DND-41 (cell line): ENCODE results near the gene FLNB.

Experiments used
- EZH2 ChIP-seq: IDR thresholded peaks from 3 replicates; pipeline ENCODE4 v1.6.1; 2012; ENCODE audit warnings: borderline replicate concordance, low read depth, mild to moderate bottlenecking, moderate library complexity, low read length, inconsistent platforms; ENCODE audit not compliant: severe bottlenecking
- TF ChIP-seq, protein P1 (sequence below): IDR thresholded peaks from 2 replicates; pipeline ENCODE4 v1.5.1; 2012; ENCODE audit warnings: borderline replicate concordance, low read length, moderate library complexity, mild to moderate bottlenecking; ENCODE audit not compliant: poor library complexity, severe bottlenecking; ENCODE audit errors: extremely low read depth

GRCh38 chr3:58141766-58142345, 133.6 kb downstream of the FLNB start:
- TF ChIP-seq, protein P1, sequence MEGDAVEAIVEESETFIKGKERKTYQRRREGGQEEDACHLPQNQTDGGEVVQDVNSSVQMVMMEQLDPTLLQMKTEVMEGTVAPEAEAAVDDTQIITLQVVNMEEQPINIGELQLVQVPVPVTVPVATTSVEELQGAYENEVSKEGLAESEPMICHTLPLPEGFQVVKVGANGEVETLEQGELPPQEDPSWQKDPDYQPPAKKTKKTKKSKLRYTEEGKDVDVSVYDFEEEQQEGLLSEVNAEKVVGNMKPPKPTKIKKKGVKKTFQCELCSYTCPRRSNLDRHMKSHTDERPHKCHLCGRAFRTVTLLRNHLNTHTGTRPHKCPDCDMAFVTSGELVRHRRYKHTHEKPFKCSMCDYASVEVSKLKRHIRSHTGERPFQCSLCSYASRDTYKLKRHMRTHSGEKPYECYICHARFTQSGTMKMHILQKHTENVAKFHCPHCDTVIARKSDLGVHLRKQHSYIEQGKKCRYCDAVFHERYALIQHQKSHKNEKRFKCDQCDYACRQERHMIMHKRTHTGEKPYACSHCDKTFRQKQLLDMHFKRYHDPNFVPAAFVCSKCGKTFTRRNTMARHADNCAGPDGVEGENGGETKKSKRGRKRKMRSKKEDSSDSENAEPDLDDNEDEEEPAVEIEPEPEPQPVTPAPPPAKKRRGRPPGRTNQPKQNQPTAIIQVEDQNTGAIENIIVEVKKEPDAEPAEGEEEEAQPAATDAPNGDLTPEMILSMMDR = no peak
- TF ChIP-seq EZH2 = no peak
